ENCODE measurements around the gene DTX2.
"Not testable (repeated sequence)": the region's sequence is repeated elsewhere in the genome, so short reads cannot be mapped to it uniquely, and the experiment has no call there.

The DTX2 gene

GRCh38 chr7:76513817-76514799 lies 52.6 kb downstream of the DTX2 start:
- no peak for DNase-seq

DNA sequence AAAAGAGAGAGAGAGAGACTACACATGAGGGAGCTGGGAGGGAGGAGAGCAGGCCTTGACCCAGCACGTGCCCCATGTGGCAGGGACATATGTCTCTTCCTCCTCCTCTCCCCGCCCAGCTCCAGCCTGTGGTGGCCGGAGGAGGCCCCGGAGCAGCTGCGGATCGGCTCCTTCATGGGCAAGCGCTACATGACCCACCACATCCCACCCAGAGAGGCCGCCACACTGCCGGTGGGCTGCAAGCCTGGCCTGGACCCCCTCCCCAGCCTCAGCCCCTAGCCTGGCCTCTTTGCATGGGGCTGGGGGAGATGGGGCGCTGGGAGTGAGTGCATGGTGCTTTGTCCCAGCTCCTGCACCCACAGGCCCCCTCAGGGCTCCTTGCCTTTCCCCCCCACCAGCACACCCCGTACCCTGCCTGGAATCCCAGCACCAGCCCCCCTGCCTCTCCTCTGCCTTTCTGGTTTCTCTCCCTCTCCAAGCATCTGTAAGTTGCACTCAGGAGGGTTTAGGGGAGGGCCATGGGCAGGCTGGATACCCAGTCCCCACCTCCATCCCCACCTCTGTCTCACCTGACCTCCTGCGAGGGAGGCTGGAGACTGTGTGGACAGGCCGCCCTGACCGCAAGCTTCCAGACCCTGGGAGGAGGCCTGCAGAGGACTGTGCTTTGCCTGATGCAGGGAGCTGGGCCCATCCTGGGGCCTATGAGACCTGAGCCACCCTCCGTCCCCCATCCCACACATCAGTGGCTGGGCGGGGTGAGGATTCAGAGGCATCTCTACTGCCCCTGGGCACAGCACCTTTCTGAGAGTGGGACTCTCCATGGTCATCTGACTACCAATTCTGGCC lies 53.6 kb downstream of the DTX2 start:
- no peak for DNase-seq

GRCh38 chr7:76515999-76516443 lies 54.5 kb downstream of the DTX2 start:
- DNase-seq = no peak

DNA sequence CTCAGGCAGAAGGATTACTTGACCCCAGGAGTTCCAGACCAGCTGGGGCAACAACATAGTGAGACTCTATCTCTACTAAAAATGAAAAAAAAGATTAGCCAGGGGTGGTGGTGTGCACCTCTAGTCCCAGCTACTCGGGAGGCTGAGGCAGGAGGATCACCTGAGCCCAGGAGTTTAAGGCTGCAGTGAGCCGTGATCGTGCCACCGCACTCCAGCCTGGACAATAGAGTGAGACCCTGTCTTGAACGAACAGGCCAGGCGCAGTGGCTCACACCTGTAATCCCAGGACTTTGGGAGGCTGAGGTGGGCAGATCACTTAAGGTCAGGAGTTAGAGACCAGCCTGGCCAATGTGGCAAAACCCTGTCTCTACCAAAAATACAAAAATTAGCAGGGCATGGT lies 55.4 kb downstream of the DTX2 start:
- DNase-seq = not testable (repeated sequence)

DNA sequence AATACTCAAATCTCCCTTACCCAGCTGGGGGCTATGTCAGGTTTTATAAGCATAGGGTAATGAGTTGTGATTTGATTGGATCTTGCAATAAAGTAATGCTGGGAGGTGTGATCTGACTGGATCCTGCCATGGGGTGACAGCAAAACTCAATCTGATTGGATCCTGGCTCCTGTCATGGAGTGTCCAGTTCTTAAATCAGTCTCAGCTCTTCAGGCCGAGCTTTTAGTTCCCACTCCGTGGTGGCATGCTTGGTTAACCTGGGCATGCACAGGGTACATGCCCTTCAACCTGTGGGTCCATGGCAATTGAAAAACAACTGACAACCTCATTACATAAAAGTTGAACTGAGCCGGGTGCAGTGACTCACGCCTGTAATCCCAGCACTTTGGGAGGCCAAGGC lies 64.7 kb downstream of the DTX2 start:
- DNase-seq = not testable (repeated sequence)

DNA sequence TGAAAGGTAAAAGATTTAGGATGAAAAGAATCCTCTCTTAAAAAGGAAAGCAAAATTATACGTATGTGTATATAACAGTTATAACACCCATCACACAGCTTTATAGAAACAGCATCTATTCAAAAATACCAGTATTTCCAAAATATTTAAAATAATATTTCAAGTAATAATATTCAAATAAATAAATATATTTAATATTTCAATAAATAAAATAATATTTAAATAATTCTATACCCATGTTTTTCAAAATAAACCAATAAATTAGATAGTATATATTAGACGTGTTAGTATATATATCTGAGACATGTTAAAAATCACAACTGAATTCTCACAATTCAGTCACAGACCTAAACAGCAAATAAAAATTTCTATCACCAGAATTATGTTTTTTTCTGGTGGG lies 70.1 kb downstream of the DTX2 start:
- DNase-seq = not testable (repeated sequence)

DNA sequence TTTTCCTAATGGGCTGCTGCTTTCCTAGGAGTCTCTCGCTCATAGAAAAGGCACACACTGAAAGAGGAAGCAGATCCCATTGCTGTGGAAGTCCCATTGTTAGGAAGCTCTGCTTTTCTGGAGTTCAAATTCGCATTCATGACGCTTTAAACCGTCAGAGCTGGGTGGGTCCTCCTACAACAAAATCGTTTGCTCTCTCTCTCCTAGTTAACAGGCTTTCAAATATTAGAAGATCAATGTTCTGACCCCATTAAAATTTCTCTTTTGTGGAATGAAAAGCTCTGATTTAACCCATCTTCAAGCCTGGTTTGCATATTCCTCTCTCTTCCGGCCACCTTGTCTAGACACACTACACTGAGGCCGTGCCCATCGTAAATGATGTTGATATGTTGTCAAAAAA lies 81.7 kb downstream of the DTX2 start, which contains the start of gene SPDYE16:
Gene SPDYE16, minus strand, starts transcription at position 101 of the 400 bp plus-strand sequence. CDS start 1,838 bp downstream, outside the sequence.
- DNase-seq = not testable (repeated sequence)

DNA sequence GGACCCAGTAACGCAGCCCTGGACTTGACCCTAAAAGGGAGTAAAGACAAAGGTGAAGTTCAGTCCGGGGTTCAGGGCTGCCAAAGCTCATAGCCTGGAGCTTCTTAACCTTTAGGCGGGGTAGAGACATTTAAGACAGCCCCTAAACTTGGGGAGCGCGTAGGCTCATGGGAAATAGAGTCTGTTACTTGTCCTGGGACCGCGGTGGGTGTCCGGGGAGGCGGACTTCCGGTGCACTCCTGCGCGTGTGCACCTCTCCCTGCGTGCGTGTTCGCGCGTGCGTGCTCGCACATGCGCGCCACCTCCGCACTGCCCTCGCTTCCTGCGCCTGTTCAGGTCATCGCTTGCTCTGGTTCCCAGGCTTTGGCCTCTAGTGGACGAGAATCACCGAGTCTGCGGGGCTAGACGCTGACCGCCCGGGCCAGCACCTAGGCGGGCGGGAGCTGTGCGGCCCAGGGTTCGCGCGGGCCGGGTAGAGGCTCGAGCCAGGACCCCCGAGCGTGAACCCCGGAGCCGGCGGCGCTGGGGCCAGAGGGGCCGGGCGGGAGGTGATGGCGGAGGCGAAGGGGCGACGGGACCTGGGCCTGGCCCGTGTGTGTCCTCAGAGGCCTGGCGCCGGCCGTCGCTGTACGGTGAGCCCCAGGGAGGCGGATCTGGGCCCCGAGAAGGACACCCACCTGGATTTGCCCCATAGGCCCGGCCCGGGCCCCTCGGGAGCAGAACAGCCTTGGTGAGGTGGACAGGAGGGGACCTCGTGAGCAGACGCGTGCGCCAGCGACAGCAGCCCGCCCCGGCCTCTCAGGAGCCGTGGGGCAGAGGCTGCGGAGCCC lies 87.7 kb downstream of the DTX2 start:
- peak; percentile 79 to 92 for DNase-seq

- DNase-seq = peak in 1 of 2 donors; percentile 7
Measured at GRCh38 chr7:76549855-76550248, 88.3 kb downstream of the DTX2 start.

DNA sequence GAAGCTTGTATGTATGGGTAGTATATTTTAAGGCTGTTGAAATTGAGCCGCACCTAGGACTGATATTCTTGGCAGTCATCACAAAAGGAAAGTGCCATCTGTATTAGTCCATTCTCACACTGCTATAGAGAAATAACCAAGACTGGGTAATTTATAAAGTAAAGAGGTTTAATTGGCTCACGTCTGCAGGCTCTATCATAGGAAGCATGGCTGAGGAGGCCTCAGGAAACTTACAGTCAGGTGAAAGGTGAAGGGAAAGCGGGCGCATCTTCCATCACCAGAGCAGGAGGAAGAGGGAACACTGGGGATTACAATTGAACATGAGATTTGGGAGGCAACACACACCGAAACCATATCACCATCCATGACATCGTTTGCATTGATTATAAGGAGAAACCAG lies 90.5 kb downstream of the DTX2 start:
- DNase-seq = not testable (repeated sequence)
